ENCODE data around the gene IFT172. TPM values are rescaled to one million over a fixed set of nuclear protein-coding genes. Genes with fewer than 3 reads are reported as not detected.
"Not testable (repeated sequence)": the region's sequence is repeated elsewhere in the genome, so short reads cannot be mapped to it uniquely, and the experiment has no call there.

Gene IFT172
- total and polyA plus RNA-seq, 5 donors = 17.0 to 29.5 (median 25.7) TPM

DNA sequence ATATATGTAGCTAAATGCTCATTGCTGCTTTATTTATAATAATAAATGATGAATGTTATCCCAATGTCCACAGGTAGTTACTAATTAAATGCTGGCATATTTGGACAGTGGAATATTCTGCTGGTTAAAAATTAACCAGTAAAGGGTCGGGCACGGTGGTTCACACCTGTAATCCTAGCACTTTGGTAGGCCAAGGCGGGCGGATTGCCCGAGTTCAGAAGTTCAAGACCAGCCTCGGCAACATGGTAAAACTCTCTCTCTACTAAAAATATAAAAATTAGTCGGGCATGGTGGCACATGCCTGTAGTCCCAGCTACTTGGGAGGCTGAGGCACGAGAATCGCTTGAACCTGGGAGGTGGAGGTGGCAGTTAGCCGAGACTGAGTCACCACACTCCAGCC, 64.5 kb downstream of the IFT172 start:
- H3K9me3 ChIP-seq (ENCODE audit: control insufficient read depth, low read length); H3K4me3 ChIP-seq (ENCODE audit: low read length); ATAC-seq; intact Hi-C loops (cut with DNase I); H3K27ac ChIP-seq (ENCODE audit: low read length); DNase-seq; H3K27me3 ChIP-seq (ENCODE audit: control insufficient read depth, insufficient read depth); H3K4me1 ChIP-seq (ENCODE audit: control insufficient read depth, insufficient read depth, low read length): not testable (repeated sequence)
- 96% methylated on average over 10 of the region's 10 CpGs for WGBS

DNA sequence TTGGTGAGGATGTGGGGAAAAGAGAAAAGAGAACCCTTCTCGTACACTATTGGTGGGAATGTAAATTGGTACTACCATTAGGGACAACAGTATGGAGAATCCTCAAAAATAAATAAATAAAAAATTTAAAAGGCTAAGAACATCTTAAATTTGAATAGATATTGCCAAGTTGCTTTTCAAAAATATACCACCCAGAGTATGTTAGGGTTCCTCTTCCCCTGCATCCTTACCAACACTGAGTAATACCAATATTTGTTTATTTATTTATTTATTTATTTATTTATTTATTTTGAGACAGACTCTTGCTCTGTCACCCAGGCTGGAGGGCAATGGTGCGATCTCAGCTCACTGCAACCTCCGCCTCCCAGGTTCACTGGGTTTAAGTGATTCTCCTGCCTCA, 66.6 kb downstream of the IFT172 start:
- intact Hi-C loops (cut with DNase I) = no loop called here
- no peak for ATAC-seq
- Histone ChIP-seq H3K4me3 (ENCODE audit: low read length) (no peak overlapping the region), H3K27me3 (ENCODE audit: control insufficient read depth, insufficient read depth) (no peaks in the 10 kb centered on the region), H3K9me3 (ENCODE audit: control insufficient read depth, low read length) (no peaks in the 10 kb centered on the region), H3K4me1 (ENCODE audit: control insufficient read depth, insufficient read depth, low read length) (no peaks in the 10 kb centered on the region), H3K27ac (ENCODE audit: low read length) (no peak overlapping the region)
- WGBS = 97% methylated on average over 3 of the region's 3 CpGs
- DNase-seq = no peak

DNA sequence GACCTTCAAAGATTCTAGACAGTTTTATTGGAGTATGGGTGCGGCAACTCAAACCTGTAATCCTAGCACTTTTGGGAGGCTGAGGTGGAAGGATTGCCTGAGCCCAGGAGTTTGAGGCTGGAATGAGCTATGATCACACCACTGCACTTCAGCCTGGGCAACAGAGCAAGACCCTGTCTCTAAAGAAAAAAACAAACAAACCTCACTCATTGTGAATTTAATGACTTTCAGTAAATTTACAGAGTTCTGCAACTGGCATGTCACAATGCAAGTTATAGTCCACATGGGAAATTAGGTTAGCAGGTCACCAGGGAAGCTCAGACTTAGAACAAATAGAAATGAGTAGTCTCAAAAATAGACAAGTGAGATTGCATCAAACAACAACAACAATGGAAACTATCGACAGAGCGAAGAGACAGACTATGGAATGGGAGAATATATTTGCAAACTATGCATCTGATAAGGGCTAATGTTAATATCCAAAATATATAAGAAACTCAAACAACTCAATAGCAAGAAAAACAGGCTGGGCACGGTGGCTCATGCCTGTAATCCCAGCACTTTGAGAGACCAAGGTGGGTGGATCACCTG, 67.8 kb downstream of the IFT172 start:
- DNase-seq (no peak), ATAC-seq (no peak)
- Histone ChIP-seq H3K27ac (ENCODE audit: low read length) (no peak overlapping the region), H3K4me1 (ENCODE audit: control insufficient read depth, insufficient read depth, low read length) (no peaks in the 10 kb centered on the region), H3K9me3 (ENCODE audit: control insufficient read depth, low read length) (no peaks in the 10 kb centered on the region), H3K4me3 (ENCODE audit: low read length) (no peak overlapping the region), H3K27me3 (ENCODE audit: control insufficient read depth, insufficient read depth) (no peaks in the 10 kb centered on the region)
- intact Hi-C loops (cut with DNase I) = no loop called here
- WGBS = 84% methylated on average over 4 of the region's 4 CpGs

DNA sequence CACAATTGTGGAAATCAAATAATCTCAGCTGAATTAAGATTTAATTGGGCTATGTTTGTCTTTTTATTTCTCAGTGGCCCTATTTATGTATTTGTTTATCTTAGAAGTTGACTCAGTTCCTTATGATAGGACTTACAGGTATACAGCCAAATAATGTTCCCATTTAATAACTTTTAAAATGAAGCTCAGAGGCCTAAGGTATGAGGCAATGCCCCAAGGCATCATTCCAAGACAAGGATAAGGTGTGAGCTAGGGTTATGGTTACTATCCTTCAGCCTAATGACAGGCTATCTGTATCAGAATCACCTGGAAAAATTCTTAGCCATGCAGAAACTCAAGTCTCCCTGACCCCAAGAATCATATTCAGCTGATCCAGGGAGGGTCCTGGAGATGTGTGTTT, 68.5 kb downstream of the IFT172 start:
- intact Hi-C loops (cut with DNase I) = no loop called here
- Histone ChIP-seq H3K27me3 (ENCODE audit: control insufficient read depth, insufficient read depth) (no peaks in the 10 kb centered on the region), H3K4me1 (ENCODE audit: control insufficient read depth, insufficient read depth, low read length) (no peaks in the 10 kb centered on the region), H3K4me3 (ENCODE audit: low read length) (no peak overlapping the region), H3K9me3 (ENCODE audit: control insufficient read depth, low read length) (no peaks in the 10 kb centered on the region), H3K27ac (ENCODE audit: low read length) (no peak overlapping the region)
- no peak for ATAC-seq
- DNase-seq = no peak

DNA sequence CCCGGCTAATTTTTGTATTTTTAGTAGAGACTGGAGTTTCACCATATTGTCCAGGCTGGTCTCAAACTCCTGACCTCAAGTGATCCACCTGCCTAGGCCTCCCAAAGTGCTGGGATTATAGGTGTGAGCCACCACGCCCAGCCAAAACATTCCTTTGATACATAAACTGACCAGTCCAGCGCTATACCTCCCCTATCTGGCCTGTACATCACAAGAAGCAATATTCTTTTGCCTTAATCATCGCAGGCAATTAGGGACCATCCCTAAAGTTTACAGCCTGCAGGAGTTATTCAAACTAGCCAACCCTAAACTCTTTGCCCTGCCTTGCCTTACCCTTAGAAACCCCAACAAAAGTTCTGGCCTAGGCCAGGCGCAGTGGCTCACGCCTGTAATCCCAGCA, 73.4 kb downstream of the IFT172 start:
- Histone ChIP-seq H3K4me1 (ENCODE audit: control insufficient read depth, insufficient read depth, low read length) (no peaks in the 10 kb centered on the region), H3K27ac (ENCODE audit: low read length) (no peak overlapping the region), H3K4me3 (ENCODE audit: low read length) (no peak overlapping the region), H3K9me3 (ENCODE audit: control insufficient read depth, low read length) (no peaks in the 10 kb centered on the region), H3K27me3 (ENCODE audit: control insufficient read depth, insufficient read depth) (no peaks in the 10 kb centered on the region)
- ATAC-seq = no peak
- no peak for DNase-seq
- WGBS = 93% methylated on average over 6 of the region's 6 CpGs
- intact Hi-C loops (cut with DNase I) = no loop called here

DNA sequence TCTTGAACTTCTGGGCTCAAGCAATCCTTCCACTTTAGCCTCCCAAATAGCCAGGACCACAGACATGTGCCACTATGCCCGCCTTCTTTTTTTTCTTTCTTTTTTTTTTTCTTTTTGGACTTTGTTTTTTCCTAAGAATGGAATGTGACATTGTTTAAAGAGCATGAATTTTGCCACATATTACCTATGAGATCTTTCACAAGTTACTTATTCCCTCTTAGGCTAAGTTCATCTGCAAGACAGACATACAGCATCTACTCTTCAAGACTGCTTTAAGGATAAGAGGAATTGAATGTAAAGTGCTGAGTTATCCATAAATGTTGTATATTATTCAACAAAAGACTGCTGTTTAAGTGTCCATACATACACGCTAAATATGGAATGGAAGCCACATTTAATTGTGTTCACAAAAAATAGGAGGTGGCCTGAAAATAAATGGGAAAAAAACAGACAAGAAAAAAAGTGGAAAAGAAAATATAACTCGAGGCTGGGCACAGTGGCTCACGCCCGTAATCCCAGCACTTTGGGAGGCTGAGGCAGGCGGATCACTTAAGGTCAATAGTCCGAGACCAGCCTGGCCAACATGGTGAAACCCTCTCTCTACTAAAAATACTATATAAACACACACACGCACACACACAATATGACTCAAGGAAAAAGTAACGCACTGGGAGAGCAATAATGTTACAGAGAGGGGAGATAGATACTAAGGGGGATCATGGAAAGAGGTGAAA, 77.0 kb downstream of the IFT172 start:
- Histone ChIP-seq H3K4me3 (ENCODE audit: low read length) (no peak overlapping the region), H3K4me1 (ENCODE audit: control insufficient read depth, insufficient read depth, low read length) (no peaks in the 10 kb centered on the region), H3K27me3 (ENCODE audit: control insufficient read depth, insufficient read depth) (no peaks in the 10 kb centered on the region), H3K9me3 (ENCODE audit: control insufficient read depth, low read length) (no peaks in the 10 kb centered on the region), H3K27ac (ENCODE audit: low read length) (no peak overlapping the region)
- DNase-seq (no peak), ATAC-seq (no peak)
- 84% methylated on average over 9 of the region's 9 CpGs for WGBS
- intact Hi-C loops (cut with DNase I) = no loop called here

DNA sequence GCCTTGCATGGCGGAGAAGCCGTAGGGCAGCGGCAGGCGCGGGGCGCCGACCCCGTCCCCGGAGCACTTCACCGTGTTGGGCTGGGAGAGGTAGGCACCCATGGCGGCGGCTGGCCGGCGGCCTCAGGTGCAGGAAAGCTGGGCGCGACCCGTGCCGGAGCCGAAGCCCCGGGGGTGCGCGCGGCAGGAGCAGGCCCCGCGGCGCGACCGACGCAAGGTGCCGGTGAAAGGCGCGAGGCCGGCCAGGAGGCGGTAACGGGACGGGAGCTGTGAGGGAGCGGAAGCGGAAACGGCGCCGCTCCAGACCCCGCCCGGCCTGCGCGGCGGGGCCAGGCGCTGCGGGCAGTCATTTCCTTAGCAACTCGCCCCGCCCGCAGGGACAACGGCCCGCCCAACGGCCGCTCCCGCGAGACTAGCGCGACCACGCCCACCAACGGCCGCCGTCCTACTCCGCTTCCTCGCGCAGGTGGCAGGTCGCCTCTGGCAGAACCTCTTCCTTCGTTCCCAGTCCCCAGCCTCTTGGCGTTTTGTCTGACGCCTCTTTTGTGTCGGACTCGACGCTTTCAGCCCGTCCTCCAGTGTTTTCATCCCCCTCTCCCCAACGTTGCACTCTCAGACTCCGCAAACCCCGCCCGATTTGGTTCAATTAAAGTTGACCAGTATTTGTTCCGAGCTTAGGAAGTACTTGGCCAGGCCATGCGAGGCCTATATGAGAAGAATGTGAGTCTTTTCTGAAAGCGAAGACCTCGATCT, 80.0 kb downstream of the IFT172 start, which contains the start of gene PPM1G:
TSS of gene PPM1G (minus strand) at position 271 of the 753 bp plus-strand sequence. CDS start at position 102, 169 bp downstream.
- intact Hi-C loops (cut with DNase I) = no loop called here
- under 1% methylated on average over 82 of the region's 82 CpGs for WGBS
- ATAC-seq = peak; percentile 99 to 100

DNA sequence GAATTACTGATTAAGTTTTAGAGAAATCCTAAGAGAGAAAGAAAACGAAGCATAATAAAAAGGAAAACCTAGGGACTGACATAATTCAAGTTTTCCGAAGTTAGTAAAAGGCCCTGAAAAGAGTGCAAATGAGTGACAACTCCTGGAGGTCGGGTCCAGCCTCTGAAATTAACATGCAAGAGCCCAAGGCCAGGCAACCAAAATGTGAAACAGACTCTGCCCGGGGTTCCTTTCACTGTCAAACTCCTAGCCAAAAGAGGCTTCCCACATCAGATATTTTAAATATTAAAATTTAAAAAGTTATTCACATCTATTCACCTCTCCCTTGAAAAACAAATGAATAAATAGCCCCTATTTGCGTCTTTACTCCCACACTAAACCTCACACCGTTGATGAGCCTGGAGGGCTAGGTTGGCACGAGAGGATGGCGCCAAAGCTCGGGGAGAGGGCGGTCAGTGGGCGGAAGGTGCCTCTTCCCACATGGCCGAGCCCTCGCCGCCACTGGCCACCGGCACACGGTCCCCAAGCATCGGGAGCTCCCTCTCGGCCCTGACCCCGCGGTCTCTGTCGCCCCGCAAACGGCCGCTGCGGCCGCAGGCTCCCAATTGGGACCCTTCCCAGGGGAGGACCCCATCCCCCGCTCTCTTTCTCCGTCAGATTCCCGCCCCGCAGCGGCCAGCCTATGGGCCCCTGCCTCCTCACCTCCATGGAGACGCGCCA, 80.8 kb downstream of the IFT172 start:
- H3K27ac ChIP-seq (ENCODE audit: low read length) = peak overlapping the region; percentile 65
- peak overlapping the region; percentile 85 for H3K4me3 ChIP-seq (ENCODE audit: low read length)
- H3K27me3 ChIP-seq (ENCODE audit: control insufficient read depth, insufficient read depth) = no peaks in the 10 kb centered on the region
- DNase-seq (peak in 1 of 3 donors; percentile 69), ATAC-seq (peak; percentile 53 to 61)
- intact Hi-C loops (cut with DNase I) = no loop called here
- H3K9me3 ChIP-seq (ENCODE audit: control insufficient read depth, low read length) = no peaks in the 10 kb centered on the region
- under 1% methylated on average over 33 of the region's 33 CpGs for WGBS
- no peaks in the 10 kb centered on the region for H3K4me1 ChIP-seq (ENCODE audit: control insufficient read depth, insufficient read depth, low read length)

More for the DNA sequence above, 80.0 kb downstream of the IFT172 start, which contains the start of gene PPM1G:
- Histone ChIP-seq H3K4me3 (ENCODE audit: low read length) (peak within 1 kb of the TSS; percentile 85), H3K9me3 (ENCODE audit: control insufficient read depth, low read length) (no peaks in the 10 kb centered on the region), H3K27me3 (ENCODE audit: control insufficient read depth, insufficient read depth) (no peaks in the 10 kb centered on the region), H3K4me1 (ENCODE audit: control insufficient read depth, insufficient read depth, low read length) (no peaks in the 10 kb centered on the region), H3K27ac (ENCODE audit: low read length) (peak within 1 kb of the TSS; percentile 65)
- DNase-seq = peak; percentile 95 to 98 (median 98)

DNA sequence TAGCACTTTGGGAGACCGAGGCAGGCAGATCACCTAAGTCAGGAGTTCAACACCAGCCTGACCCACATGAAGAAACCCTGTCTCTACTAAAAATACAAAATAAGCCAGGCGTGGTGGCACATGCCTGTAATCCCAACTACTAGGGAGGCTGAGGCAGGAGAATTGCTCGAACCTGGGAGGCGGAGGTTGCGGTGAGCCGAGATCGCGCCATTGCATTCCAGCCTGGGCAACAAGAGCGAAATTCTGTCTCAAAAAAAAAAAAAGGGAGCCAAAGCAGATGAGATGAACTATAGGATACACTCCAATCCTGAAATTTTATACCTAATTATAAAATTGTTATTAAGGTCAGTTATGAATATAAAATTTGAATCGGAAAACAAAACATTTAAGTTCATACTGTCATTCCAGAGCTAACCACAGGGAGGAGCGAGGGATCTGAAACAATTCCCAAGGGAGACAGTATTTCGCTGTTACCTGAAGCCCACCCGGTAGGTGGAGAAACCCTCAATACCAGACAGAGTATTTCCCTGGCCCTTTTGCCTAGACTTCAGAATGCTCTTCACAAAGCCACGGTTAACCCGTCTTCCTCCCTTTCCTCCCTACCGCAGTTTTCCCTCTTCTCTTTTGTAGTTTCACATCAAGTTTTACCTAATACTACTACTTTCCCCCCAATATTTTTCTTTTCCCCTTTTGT, 81.6 kb downstream of the IFT172 start:
- 55% methylated on average over 16 of the region's 16 CpGs for WGBS
- Histone ChIP-seq H3K4me3 (ENCODE audit: low read length) (peak overlapping the region; percentile 85), H3K27ac (ENCODE audit: low read length) (no peak overlapping the region), H3K27me3 (ENCODE audit: control insufficient read depth, insufficient read depth) (no peaks in the 10 kb centered on the region), H3K4me1 (ENCODE audit: control insufficient read depth, insufficient read depth, low read length) (no peaks in the 10 kb centered on the region), H3K9me3 (ENCODE audit: control insufficient read depth, low read length) (no peaks in the 10 kb centered on the region)
- no peak for ATAC-seq
- intact Hi-C loops (cut with DNase I) = no loop called here
- no peak for DNase-seq

DNA sequence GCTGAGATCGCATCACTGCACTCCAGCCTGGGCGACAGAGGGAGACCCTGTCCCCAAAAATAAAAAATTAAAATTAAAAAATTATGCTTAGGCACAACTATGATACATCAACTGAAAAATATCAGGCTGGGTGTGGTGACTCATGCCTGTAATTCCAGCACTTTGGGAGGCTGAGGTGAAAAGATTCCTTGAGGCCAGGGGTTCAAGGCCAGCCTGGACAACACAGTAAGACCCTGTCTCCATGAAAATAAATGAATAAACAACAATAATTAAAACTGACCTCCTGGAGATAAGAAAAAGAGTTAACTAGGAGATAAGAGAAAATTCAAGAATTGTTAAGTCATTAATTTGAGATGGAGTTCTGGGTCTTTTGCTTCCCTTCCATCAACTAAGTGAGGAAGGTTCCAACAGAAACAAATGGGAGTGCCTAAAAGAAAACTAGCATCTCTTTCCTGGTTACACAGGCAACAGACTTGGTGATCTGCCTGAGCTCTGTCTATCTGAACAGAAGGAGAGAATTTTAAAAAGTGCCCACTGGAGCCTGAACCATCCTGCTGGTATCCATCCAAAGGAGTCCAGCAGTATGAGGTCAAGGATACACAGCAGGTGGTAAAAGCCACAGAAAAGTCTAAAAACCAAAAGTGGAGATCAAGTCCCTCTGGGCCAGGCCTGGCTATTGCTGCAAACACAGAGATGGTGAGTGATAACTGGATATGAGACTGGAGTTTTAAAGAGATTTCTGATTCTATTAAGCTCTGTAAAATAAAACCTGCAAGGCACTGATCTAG, 89.0 kb downstream of the IFT172 start:
- ATAC-seq (no peak), DNase-seq (no peak)
- 97% methylated on average over 2 of the region's 2 CpGs for WGBS
- H3K27ac ChIP-seq (ENCODE audit: low read length) = no peak overlapping the region
- intact Hi-C loops (cut with DNase I) = no loop called here
- no peak overlapping the region for H3K4me3 ChIP-seq (ENCODE audit: low read length)
- H3K27me3 ChIP-seq (ENCODE audit: control insufficient read depth, insufficient read depth) = no peaks in the 10 kb centered on the region
- no peaks in the 10 kb centered on the region for H3K4me1 ChIP-seq (ENCODE audit: control insufficient read depth, insufficient read depth, low read length)
- no peaks in the 10 kb centered on the region for H3K9me3 ChIP-seq (ENCODE audit: control insufficient read depth, low read length)

Data from right cardiac atrium (tissue), 5 donors.